WTC11 (cell line): ENCODE data around the gene ALDH2. TPM values are rescaled to one million over a fixed set of nuclear protein-coding genes. Genes with fewer than 3 reads are reported as not detected.

Experiments
- ATAC-seq: fragments of 200-7000 bp; cut with Tn5 transposase; 2 replicates; pipeline ENCODE4 v1.10.0; 2021; ENCODE audit warnings: mild to moderate bottlenecking, moderate library complexity
- CTCF ChIA-PET: fragments of 300-600 bp; sonication (Branson Sonifier 250); formaldehyde crosslinking; loops from one replicate; lab custom pipeline; 2021; ENCODE audit warnings: antibody characterized with exemption; lab: Charles Lee
- POLR2A ChIA-PET: fragments of 350-600 bp; sonication (Branson Sonifier 250); formaldehyde crosslinking; loops from one replicate; lab custom pipeline; 2021; ENCODE audit warnings: antibody characterized with exemption; lab: Charles Lee
- DNase-seq: peaks from one replicate; pipeline ENCODE4 v3.0.0; 2021; ENCODE audit warnings: low spot score
- H3K27ac Mint-ChIP-seq: 2 replicates; pipeline ENCODE4 v1.8.0; 2021; ENCODE audit warnings: mixed read lengths
- H3K27me3 Mint-ChIP-seq: 2 replicates; pipeline ENCODE4 v1.8.0; 2021; ENCODE audit warnings: low read depth, mild to moderate bottlenecking, moderate library complexity, mixed read lengths
- H3K36me3 Mint-ChIP-seq: 2 replicates; pipeline ENCODE4 v1.8.0; 2021; ENCODE audit warnings: mixed read lengths
- H3K4me1 Mint-ChIP-seq: 2 replicates; pipeline ENCODE4 v1.8.0; 2022; ENCODE audit warnings: mixed read lengths
- H3K4me3 Mint-ChIP-seq: 2 replicates; pipeline ENCODE4 v1.8.0; 2021; ENCODE audit warnings: mild to moderate bottlenecking, moderate library complexity, mixed read lengths
- H3K9me3 Mint-ChIP-seq: 2 replicates; pipeline ENCODE4 v1.8.0; 2021; ENCODE audit warnings: mixed read lengths
- ATF1 ChIP-seq: sonication (generic); formaldehyde crosslinking; IDR thresholded peaks from 2 replicates; pipeline ENCODE4 v1.8.1; 2023; ENCODE audit warnings: mild to moderate bottlenecking, moderate library complexity, missing genetic modification reagents
- FOXK1 ChIP-seq: sonication (generic); formaldehyde crosslinking; IDR thresholded peaks from 2 replicates; pipeline ENCODE4 v1.8.0; 2022; ENCODE audit warnings: mild to moderate bottlenecking, moderate library complexity, missing genetic modification reagents
- GRHL2 ChIP-seq: fragments of 250-450 bp; sonication (Bioruptor Pico); IDR thresholded peaks from 2 replicates; pipeline ENCODE4 v1.8.0; 2022; ENCODE audit warnings: mild to moderate bottlenecking, moderate library complexity; ENCODE audit not compliant: insufficient replicate concordance, severe bottlenecking
- HMGA2 ChIP-seq: fragments of 250-450 bp; sonication (Bioruptor Pico); IDR thresholded peaks from 2 replicates; pipeline ENCODE4 v1.4.0; 2021; ENCODE audit warnings: mild to moderate bottlenecking, moderate library complexity
- JUN ChIP-seq: sonication (generic); formaldehyde crosslinking; IDR thresholded peaks from 2 replicates; pipeline ENCODE4 v1.8.0; 2023; ENCODE audit warnings: mild to moderate bottlenecking, missing genetic modification reagents
- MLX ChIP-seq: sonication (generic); formaldehyde crosslinking; IDR thresholded peaks from 2 replicates; pipeline ENCODE4 v1.8.1; 2023; ENCODE audit warnings: mild to moderate bottlenecking, missing genetic modification reagents, moderate library complexity
- NFATC4 ChIP-seq: fragments of 250-450 bp; sonication (Bioruptor Pico); IDR thresholded peaks from 2 replicates; pipeline ENCODE4 v1.9.0; 2021; ENCODE audit warnings: mild to moderate bottlenecking
- NR1H2 ChIP-seq: sonication (generic); formaldehyde crosslinking; IDR thresholded peaks from 2 replicates; pipeline ENCODE4 v1.9.0; 2021; ENCODE audit warnings: mild to moderate bottlenecking, moderate library complexity, missing genetic modification reagents
- NR3C1 ChIP-seq: sonication (generic); formaldehyde crosslinking; conservative IDR thresholded peaks from 2 replicates; pipeline ENCODE4 v1.8.1; 2023; ENCODE audit warnings: low read depth, mild to moderate bottlenecking, missing genetic modification reagents
- OVOL2 ChIP-seq: fragments of 250-450 bp; sonication (Bioruptor Pico); IDR thresholded peaks from 2 replicates; pipeline ENCODE4 v1.9.0; 2021; ENCODE audit warnings: mild to moderate bottlenecking, borderline replicate concordance
- USF2 ChIP-seq: sonication (generic); formaldehyde crosslinking; IDR thresholded peaks from 2 replicates; pipeline ENCODE4 v1.8.1; 2023; ENCODE audit warnings: mild to moderate bottlenecking, missing genetic modification reagents, moderate library complexity
- ZNF219 ChIP-seq: sonication (generic); formaldehyde crosslinking; IDR thresholded peaks from 2 replicates; pipeline ENCODE4 v1.8.0; 2023; ENCODE audit warnings: missing genetic modification reagents, mild to moderate bottlenecking, borderline replicate concordance
- ZNF317 ChIP-seq: sonication (generic); formaldehyde crosslinking; IDR thresholded peaks from 2 replicates; pipeline ENCODE4 v1.8.1; 2023; ENCODE audit warnings: low read depth, mild to moderate bottlenecking, moderate library complexity, missing genetic modification reagents, borderline replicate concordance
- ZNF532 ChIP-seq: fragments of 250-450 bp; sonication (Bioruptor Pico); IDR thresholded peaks from 2 replicates; pipeline ENCODE4 v1.9.0; 2021; ENCODE audit warnings: mild to moderate bottlenecking, borderline replicate concordance
- total RNA-seq: library from RNA; stranded (reverse); gene quantifications from 3 replicates; pipeline ENCODE4 v1.2.3, GENCODE V29; 2021
- TF ChIP-seq, protein P1 (sequence below): sonication (generic); formaldehyde crosslinking; IDR thresholded peaks from 2 replicates; pipeline ENCODE4 v1.8.1; 2023; ENCODE audit warnings: mild to moderate bottlenecking, missing genetic modification reagents
- TF ChIP-seq, protein P2 (sequence below): sonication (generic); formaldehyde crosslinking; IDR thresholded peaks from 2 replicates; pipeline ENCODE4 v1.8.1; 2023; ENCODE audit warnings: mild to moderate bottlenecking, moderate library complexity, missing genetic modification reagents
- TF ChIP-seq, protein P3 (sequence below): sonication (generic); formaldehyde crosslinking; IDR thresholded peaks from 2 replicates; pipeline ENCODE4 v1.8.0; 2023; ENCODE audit warnings: mild to moderate bottlenecking, missing genetic modification reagents
- TF ChIP-seq, protein P4 (sequence below): sonication (generic); formaldehyde crosslinking; IDR thresholded peaks from 2 replicates; pipeline ENCODE4 v1.8.1; 2022; ENCODE audit warnings: mild to moderate bottlenecking, missing genetic modification reagents, moderate library complexity, borderline replicate concordance

The ALDH2 gene
- total RNA-seq, 1 experiment from 2014 or later, result 36.7 TPM

DNA sequence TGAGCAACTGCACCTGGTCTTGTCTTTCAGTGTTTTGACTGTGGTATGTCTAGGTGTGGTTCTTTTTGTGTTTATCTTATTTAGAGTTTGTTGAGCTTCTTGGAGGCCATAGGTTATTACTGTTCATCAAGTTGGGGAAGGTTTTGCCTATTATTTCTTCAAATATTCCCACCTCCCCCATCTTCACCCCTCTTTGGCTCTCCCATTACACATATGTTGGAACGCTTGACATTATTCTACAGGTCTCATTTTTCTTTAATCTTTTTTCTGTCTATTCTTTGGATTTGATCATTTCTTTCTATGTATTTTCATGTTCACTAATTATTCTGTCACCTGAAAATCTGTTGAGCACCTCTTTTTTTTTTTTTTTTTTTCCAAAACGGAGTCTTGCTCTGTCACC, 91.5 kb downstream of the ALDH2 start (continued):
- TF ChIP-seq USF2 (no peak), JUN (CRISPR knock-in tag) (no peak), HMGA2 (no peak), FOXK1 (no peak), NFATC4 (no peak), ZNF532 (CRISPR knock-in tag) (no peak)

- peaks cover 15% of the 10 kb centered on the region for H3K36me3 Mint-ChIP-seq
- no peaks in the 10 kb centered on the region for H3K27me3 Mint-ChIP-seq
- H3K4me3 Mint-ChIP-seq, result no peak overlapping the region
- no peak overlapping the region for H3K27ac Mint-ChIP-seq
- H3K4me1 Mint-ChIP-seq, result peaks cover 12% of the 10 kb centered on the region
- no peak for DNase-seq
- ChIA-PET POLR2A (interaction anchor here (1.0 kb wide), 1 partner anchor 266 kb away, joined by 3 read pairs; no protein-coding TSS in a partner anchor), CTCF (interaction anchor here (0.7 kb wide), 1 partner anchor 11 kb away, joined by 3 read pairs; no protein-coding TSS in a partner anchor)
- no peak for TF ChIP-seq USF2
- TF ChIP-seq, protein P1, sequence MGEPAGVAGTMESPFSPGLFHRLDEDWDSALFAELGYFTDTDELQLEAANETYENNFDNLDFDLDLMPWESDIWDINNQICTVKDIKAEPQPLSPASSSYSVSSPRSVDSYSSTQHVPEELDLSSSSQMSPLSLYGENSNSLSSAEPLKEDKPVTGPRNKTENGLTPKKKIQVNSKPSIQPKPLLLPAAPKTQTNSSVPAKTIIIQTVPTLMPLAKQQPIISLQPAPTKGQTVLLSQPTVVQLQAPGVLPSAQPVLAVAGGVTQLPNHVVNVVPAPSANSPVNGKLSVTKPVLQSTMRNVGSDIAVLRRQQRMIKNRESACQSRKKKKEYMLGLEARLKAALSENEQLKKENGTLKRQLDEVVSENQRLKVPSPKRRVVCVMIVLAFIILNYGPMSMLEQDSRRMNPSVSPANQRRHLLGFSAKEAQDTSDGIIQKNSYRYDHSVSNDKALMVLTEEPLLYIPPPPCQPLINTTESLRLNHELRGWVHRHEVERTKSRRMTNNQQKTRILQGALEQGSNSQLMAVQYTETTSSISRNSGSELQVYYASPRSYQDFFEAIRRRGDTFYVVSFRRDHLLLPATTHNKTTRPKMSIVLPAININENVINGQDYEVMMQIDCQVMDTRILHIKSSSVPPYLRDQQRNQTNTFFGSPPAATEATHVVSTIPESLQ (CRISPR knock-in tag), result no peak
- no peak for TF ChIP-seq ZNF219 (CRISPR knock-in tag)
- no peak for TF ChIP-seq ATF1 (CRISPR knock-in tag)
- TF ChIP-seq GRHL2, result no peak
- TF ChIP-seq, protein P2, sequence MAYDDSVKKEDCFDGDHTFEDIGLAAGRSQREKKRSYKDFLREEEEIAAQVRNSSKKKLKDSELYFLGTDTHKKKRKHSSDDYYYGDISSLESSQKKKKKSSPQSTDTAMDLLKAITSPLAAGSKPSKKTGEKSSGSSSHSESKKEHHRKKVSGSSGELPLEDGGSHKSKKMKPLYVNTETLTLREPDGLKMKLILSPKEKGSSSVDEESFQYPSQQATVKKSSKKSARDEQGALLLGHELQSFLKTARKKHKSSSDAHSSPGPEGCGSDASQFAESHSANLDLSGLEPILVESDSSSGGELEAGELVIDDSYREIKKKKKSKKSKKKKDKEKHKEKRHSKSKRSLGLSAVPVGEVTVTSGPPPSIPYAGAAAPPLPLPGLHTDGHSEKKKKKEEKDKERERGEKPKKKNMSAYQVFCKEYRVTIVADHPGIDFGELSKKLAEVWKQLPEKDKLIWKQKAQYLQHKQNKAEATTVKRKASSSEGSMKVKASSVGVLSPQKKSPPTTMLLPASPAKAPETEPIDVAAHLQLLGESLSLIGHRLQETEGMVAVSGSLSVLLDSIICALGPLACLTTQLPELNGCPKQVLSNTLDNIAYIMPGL, result no peak
- TF ChIP-seq, protein P3, sequence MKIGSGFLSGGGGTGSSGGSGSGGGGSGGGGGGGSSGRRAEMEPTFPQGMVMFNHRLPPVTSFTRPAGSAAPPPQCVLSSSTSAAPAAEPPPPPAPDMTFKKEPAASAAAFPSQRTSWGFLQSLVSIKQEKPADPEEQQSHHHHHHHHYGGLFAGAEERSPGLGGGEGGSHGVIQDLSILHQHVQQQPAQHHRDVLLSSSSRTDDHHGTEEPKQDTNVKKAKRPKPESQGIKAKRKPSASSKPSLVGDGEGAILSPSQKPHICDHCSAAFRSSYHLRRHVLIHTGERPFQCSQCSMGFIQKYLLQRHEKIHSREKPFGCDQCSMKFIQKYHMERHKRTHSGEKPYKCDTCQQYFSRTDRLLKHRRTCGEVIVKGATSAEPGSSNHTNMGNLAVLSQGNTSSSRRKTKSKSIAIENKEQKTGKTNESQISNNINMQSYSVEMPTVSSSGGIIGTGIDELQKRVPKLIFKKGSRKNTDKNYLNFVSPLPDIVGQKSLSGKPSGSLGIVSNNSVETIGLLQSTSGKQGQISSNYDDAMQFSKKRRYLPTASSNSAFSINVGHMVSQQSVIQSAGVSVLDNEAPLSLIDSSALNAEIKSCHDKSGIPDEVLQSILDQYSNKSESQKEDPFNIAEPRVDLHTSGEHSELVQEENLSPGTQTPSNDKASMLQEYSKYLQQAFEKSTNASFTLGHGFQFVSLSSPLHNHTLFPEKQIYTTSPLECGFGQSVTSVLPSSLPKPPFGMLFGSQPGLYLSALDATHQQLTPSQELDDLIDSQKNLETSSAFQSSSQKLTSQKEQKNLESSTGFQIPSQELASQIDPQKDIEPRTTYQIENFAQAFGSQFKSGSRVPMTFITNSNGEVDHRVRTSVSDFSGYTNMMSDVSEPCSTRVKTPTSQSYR (CRISPR knock-in tag), result no peak
- TF ChIP-seq NR3C1 (CRISPR knock-in tag), result no peak
- TF ChIP-seq NR1H2 (CRISPR knock-in tag), result no peak
- TF ChIP-seq MLX (CRISPR knock-in tag), result no peak
- no peak for TF ChIP-seq ZNF317 (CRISPR knock-in tag)
- TF ChIP-seq, protein P4, sequence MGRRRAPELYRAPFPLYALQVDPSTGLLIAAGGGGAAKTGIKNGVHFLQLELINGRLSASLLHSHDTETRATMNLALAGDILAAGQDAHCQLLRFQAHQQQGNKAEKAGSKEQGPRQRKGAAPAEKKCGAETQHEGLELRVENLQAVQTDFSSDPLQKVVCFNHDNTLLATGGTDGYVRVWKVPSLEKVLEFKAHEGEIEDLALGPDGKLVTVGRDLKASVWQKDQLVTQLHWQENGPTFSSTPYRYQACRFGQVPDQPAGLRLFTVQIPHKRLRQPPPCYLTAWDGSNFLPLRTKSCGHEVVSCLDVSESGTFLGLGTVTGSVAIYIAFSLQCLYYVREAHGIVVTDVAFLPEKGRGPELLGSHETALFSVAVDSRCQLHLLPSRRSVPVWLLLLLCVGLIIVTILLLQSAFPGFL (CRISPR knock-in tag), result no peak
- no peak for TF ChIP-seq OVOL2 (CRISPR knock-in tag)
- no peak for ATAC-seq
- no peaks in the 10 kb centered on the region for H3K9me3 Mint-ChIP-seq
These were observed 92.0 kb downstream of the ALDH2 start for GRCh38 chr12:111858778-111859177.
